Loucy (cell line): ENCODE data around the gene RNPS1.

Source experiments
- H2AFZ ChIP-seq: fragments of 200-600 bp; sonication (generic); 2 replicates; pipeline ENCODE4 v1.6.0; 2016; ENCODE audit warnings: antibody characterized with exemption, mild to moderate bottlenecking, low read length, moderate library complexity
- H3F3A ChIP-seq: fragments of 200-600 bp; 2 replicates; pipeline ENCODE4 v1.6.0; 2016; ENCODE audit warnings: antibody characterized with exemption, low read depth, mild to moderate bottlenecking
- H3K27me3 ChIP-seq: fragments of 200-600 bp; sonication (generic); 2 replicates; pipeline ENCODE4 v1.6.1; 2014; ENCODE audit warnings: low read length, mild to moderate bottlenecking; ENCODE audit not compliant: insufficient read depth, poor library complexity, severe bottlenecking
- H3K36me3 ChIP-seq: fragments of 200-600 bp; sonication (generic); 2 replicates; pipeline ENCODE4 v1.6.1; 2016; ENCODE audit warnings: low read length; ENCODE audit not compliant: insufficient read depth
- H3K4me1 ChIP-seq: fragments of 200-600 bp; sonication (generic); 2 replicates; pipeline ENCODE4 v1.5.1; 2014; ENCODE audit warnings: low read length, mild to moderate bottlenecking; ENCODE audit not compliant: insufficient read depth, poor library complexity, severe bottlenecking
- H3K4me2 ChIP-seq: fragments of 200-600 bp; sonication (generic); 2 replicates; pipeline ENCODE4 v1.6.0; 2014; ENCODE audit warnings: antibody characterized with exemption, low read length, low read depth, mild to moderate bottlenecking; ENCODE audit not compliant: poor library complexity, severe bottlenecking
- H3K4me3 ChIP-seq: fragments of 200-600 bp; sonication (generic); 2 replicates; pipeline ENCODE4 v1.5.1; 2014; ENCODE audit warnings: low read length, mild to moderate bottlenecking, mixed read lengths; ENCODE audit not compliant: poor library complexity, severe bottlenecking
- H3K79me2 ChIP-seq: fragments of 200-600 bp; sonication (generic); 2 replicates; pipeline ENCODE4 v1.6.1; 2014; ENCODE audit warnings: low read length; ENCODE audit not compliant: insufficient read depth
- H3K9ac ChIP-seq: fragments of 200-600 bp; sonication (generic); 2 replicates; pipeline ENCODE4 v1.6.0; 2014; ENCODE audit warnings: mild to moderate bottlenecking, low read depth, low read length, moderate library complexity; ENCODE audit not compliant: poor library complexity, severe bottlenecking
- H3K9me2 ChIP-seq: fragments of 200-600 bp; sonication (generic); replicated peaks from 2 replicates; pipeline ENCODE4 v1.6.1; 2016; ENCODE audit warnings: low read depth, low read length, mixed read lengths
- H3K9me3 ChIP-seq: fragments of 200-600 bp; sonication (generic); 2 replicates; pipeline ENCODE4 v1.6.1; 2014; ENCODE audit warnings: mild to moderate bottlenecking, antibody characterized with exemption, low read length, low read depth; ENCODE audit not compliant: insufficient read depth
- H4K20me1 ChIP-seq: fragments of 200-600 bp; sonication (generic); 2 replicates; pipeline ENCODE4 v1.6.0; 2014; ENCODE audit warnings: antibody characterized with exemption, low read length, mild to moderate bottlenecking; ENCODE audit not compliant: insufficient read depth, poor library complexity, severe bottlenecking
- CTCF ChIP-seq: fragments of 200-600 bp; sonication (generic); conservative IDR thresholded peaks from 2 replicates; pipeline ENCODE4 v1.5.1; 2014; ENCODE audit warnings: mild to moderate bottlenecking, antibody characterized with exemption, low read length
- EZH2phosphoT487 ChIP-seq: fragments of 200-600 bp; IDR thresholded peaks from 2 replicates; pipeline ENCODE4 v1.6.1; 2018; ENCODE audit warnings: antibody characterized with exemption, mild to moderate bottlenecking, moderate library complexity, borderline replicate concordance

RNPS1 gene

GRCh38 chr16:2278956-2279800 is 11.3 kb upstream of the RNPS1 start:
- no peaks in the 10 kb centered on the region for H4K20me1 ChIP-seq
- H3K9me2 ChIP-seq = no peaks in the 10 kb centered on the region
- H3K36me3 ChIP-seq = no peaks in the 10 kb centered on the region
- H3F3A ChIP-seq = no peaks in the 10 kb centered on the region
- no peaks in the 10 kb centered on the region for H3K9me3 ChIP-seq
- H3K27me3 ChIP-seq = no peaks in the 10 kb centered on the region
- no peak overlapping the region for H3K9ac ChIP-seq
- no peaks in the 10 kb centered on the region for H3K4me1 ChIP-seq
- TF ChIP-seq CTCF (no peak), EZH2phosphoT487 (no peak)
- no peak overlapping the region for H2AFZ ChIP-seq
- no peaks in the 10 kb centered on the region for H3K79me2 ChIP-seq
- no peak overlapping the region for H3K4me3 ChIP-seq
- no peak overlapping the region for H3K4me2 ChIP-seq

GRCh38 chr16:2278272-2278608 is 10.3 kb upstream of the RNPS1 start:
- no peak overlapping the region for H3K4me2 ChIP-seq
- H3K9ac ChIP-seq = no peak overlapping the region
- TF ChIP-seq CTCF (no peak), EZH2phosphoT487 (no peak)
- no peak overlapping the region for H2AFZ ChIP-seq
- H3K4me3 ChIP-seq = no peak overlapping the region
- H3K27me3 ChIP-seq = no peaks in the 10 kb centered on the region
- no peaks in the 10 kb centered on the region for H3K9me2 ChIP-seq
- no peaks in the 10 kb centered on the region for H3K9me3 ChIP-seq
- H3F3A ChIP-seq = no peaks in the 10 kb centered on the region
- H3K79me2 ChIP-seq = no peaks in the 10 kb centered on the region
- H4K20me1 ChIP-seq = no peaks in the 10 kb centered on the region
- no peaks in the 10 kb centered on the region for H3K36me3 ChIP-seq
- no peaks in the 10 kb centered on the region for H3K4me1 ChIP-seq

GRCh38 chr16:2277466-2278271 is 9.7 kb upstream of the RNPS1 start:
- Histone ChIP-seq H3K4me3 (no peak overlapping the region), H3K36me3 (no peaks in the 10 kb centered on the region), H3K9me3 (no peaks in the 10 kb centered on the region), H3K9me2 (no peaks in the 10 kb centered on the region), H2AFZ (no peak overlapping the region), H3K27me3 (no peaks in the 10 kb centered on the region), H3K4me1 (no peaks in the 10 kb centered on the region), H3F3A (no peaks in the 10 kb centered on the region), H3K79me2 (no peaks in the 10 kb centered on the region), H4K20me1 (no peaks in the 10 kb centered on the region), H3K4me2 (no peak overlapping the region), H3K9ac (no peak overlapping the region)
- TF ChIP-seq CTCF = no peak
- TF ChIP-seq EZH2phosphoT487 = no peak
